Retinal pigment epithelial cell (primary cell): ENCODE results near the gene CTBP2.

Experiments
- DNase-seq: peaks from one replicate; pipeline ENCODE4 v3.0.0-alpha.2; 2010; ENCODE audit warnings: low read depth
- H3K4me3 ChIP-seq: 2 replicates; pipeline ENCODE4 v1.5.1; 2011; ENCODE audit warnings: mild to moderate bottlenecking, low read length, control low read depth, moderate library complexity
- TF ChIP-seq, protein P1 (sequence below): conservative IDR thresholded peaks from 2 replicates; pipeline ENCODE4 v1.5.1; 2011; ENCODE audit warnings: low read depth, low read length, control low read depth, inconsistent platforms

The CTBP2 gene

DNA sequence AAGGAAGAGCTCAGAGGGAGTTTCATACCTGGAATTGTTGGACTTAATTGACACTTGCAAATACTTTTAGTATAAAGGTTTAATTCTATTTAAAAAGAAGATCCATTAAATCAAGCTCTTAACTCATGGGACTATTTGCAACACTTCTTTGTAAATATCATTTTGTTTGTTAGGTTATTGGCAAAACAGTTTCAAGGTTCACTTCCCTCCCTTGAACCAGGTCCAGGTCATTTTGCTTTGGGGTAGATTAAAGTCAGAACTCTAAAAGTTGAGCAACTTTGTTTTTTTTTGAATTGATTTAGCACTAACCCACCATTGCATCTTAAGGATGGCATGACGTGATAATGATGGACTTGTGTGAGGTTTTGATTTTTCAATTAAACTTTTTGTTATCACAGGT is 172.6 kb downstream of the CTBP2 start:
- no peak overlapping the region for H3K4me3 ChIP-seq
- TF ChIP-seq, protein P1, sequence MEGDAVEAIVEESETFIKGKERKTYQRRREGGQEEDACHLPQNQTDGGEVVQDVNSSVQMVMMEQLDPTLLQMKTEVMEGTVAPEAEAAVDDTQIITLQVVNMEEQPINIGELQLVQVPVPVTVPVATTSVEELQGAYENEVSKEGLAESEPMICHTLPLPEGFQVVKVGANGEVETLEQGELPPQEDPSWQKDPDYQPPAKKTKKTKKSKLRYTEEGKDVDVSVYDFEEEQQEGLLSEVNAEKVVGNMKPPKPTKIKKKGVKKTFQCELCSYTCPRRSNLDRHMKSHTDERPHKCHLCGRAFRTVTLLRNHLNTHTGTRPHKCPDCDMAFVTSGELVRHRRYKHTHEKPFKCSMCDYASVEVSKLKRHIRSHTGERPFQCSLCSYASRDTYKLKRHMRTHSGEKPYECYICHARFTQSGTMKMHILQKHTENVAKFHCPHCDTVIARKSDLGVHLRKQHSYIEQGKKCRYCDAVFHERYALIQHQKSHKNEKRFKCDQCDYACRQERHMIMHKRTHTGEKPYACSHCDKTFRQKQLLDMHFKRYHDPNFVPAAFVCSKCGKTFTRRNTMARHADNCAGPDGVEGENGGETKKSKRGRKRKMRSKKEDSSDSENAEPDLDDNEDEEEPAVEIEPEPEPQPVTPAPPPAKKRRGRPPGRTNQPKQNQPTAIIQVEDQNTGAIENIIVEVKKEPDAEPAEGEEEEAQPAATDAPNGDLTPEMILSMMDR = no peak
- DNase-seq = no peak

DNA sequence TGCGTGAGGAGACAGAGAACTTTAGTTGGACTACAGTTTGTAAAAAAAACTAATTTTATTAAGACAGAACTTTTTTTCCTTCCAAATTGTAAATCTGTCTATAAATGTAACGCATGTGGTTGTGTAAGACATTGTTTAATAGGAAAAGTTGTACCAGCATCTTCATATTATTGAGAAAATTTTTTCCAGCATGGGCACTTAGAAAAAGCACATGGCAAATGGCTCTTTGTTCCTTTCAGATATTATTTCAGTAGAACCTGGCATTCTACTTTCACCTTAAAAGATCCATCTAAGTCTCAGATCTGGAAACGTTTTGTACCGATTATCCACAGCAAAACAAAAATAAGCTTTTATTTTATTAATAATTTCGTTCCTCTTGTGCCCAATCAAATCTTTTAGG is 175.2 kb downstream of the CTBP2 start:
- no peak overlapping the region for H3K4me3 ChIP-seq
- TF ChIP-seq, protein P1 = no peak
- no peak for DNase-seq

DNA sequence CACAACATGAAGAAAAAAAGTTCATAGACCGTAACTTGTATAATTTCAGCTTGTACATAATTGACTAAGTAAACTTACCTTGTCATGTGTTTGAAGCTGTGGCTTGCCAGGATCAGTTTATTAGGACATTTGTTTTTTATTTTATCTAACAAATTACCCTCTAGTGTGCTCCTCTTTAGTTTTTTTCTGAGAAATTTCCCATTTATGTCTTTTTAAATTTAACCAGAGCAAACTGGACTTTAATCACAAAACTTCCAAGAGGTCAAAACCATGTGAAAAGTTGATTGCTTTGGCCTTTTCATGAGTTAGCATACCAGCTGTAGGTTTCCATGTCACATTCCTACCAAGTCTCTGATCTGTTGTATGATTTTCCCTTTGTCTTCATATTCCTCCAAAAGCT is 176.0 kb downstream of the CTBP2 start:
- DNase-seq = no peak
- no peak overlapping the region for H3K4me3 ChIP-seq
- TF ChIP-seq, protein P1 = no peak

DNA sequence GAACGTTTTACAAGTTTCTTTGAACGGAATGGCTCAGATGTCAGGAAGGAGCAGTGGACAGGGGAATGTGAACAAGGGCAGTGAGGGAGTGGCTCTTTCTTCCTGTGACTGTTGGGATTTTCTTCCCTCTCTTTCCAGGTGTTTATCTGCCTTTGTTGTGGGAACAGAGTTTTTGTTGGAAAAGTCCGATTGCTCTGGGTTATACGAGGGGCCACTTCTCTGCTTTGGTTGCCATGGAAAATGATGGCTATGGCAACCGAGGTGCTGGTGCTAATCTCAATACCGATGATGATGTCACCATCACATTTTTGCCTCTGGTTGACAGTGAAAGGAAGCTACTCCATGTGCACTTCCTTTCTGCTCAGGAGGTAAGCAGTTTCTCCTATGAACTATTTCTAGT is 177.0 kb downstream of the CTBP2 start:
- TF ChIP-seq, protein P1 = no peak
- no peak overlapping the region for H3K4me3 ChIP-seq
- DNase-seq = no peak

DNA sequence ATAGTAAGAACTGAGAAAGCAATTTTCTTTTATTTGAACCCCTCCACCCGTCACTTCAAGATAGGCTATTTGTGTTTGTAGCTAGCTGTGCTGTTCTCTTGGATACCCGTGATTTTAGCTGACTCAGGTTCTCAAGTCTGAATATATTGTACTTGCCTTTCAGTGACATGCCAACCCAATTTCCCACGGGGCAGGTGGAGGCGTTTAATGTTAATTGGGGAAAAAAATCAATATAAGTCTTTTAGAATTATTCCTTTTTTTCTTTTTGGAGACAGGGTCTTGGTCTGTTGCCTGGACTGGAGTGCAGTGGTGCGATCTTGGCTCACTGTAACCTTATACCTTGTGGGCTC is 182.0 kb downstream of the CTBP2 start:
- DNase-seq = no peak
- TF ChIP-seq, protein P1 = no peak
- no peak overlapping the region for H3K4me3 ChIP-seq

DNA sequence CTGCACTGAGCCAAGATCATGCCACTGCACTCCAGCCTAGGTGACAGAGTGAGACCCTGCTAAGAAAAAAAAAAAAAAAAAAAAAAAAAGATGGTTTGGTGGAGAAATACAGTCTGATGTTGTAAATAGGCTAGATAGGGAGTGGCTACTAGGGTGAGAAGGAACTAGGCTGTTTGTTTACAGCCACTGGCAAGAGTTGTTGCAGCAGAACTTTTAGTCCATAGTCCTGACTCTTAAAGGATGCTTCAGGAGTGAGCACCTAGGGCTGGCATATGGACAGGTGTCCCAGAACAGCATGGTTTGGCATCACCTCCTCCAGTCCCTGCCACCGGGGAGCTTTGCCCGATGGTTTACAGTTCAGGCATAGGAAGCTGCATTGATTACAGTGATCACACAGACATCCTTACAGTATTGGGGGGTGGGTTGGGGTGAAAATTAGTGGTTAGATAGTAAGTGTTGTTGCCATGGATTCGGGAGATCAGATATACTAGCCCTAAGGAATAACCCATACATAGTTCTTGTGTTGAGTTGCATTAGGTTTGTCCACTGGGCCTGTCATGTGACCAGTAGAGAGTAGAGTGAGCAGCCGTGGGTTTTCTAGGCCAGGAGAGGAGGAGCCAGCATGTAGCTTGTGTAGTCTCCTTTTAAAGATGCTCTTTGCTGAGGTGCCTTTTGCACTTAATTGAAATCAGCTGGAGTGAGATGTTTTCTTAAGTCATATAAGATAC is 182.6 kb downstream of the CTBP2 start:
- TF ChIP-seq, protein P1 = no peak
- no peak overlapping the region for H3K4me3 ChIP-seq
- no peak for DNase-seq

DNA sequence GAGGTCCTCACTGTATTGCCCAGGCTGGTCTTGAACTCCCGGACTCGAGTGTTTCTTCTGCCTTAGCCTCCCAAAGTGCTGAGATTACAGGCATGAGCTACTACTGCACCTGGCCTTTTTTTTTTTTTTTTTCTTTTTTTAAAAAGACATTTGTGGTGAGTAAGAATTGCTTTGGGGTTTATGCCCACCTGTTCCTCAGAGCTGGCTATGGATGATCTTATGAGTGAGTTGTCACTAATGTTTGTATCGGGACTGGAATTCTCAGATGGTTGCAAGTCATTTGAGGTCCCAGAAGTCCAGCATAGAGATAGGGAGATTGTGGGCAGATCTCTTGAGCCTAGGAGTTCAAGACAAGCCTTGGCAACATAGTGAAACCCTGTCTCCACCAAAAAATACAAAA is 183.2 kb downstream of the CTBP2 start:
- TF ChIP-seq, protein P1 = no peak
- H3K4me3 ChIP-seq = no peak overlapping the region
- DNase-seq = no peak
